ENCODE data around the gene RNU1-2. TPM values are rescaled to one million over a fixed set of nuclear protein-coding genes. Genes with fewer than 3 reads are reported as not detected.
"Not testable (repeated sequence)": the region's sequence is repeated elsewhere in the genome, so short reads cannot be mapped to it uniquely, and the experiment has no call there.

The RNU1-2 gene
- total RNA-seq, 1 donor: not detected

- DNase-seq (ENCODE audit: low read depth): no peak
- no peak for TF ChIP-seq CTCF (IDR thresholded peaks at IDR 0.05; ENCODE audit: insufficient read depth, low read depth, low read length)
- H3K4me3 ChIP-seq (ENCODE audit: low read depth, low read length): no peak overlapping the region
Observed at GRCh38 chr1:16882986-16883385, 12.8 kb upstream of the RNU1-2 start.

GRCh38 chr1:16884487-16884886 is 11.3 kb upstream of the RNU1-2 start:
- DNase-seq (ENCODE audit: low read depth); H3K4me3 ChIP-seq (ENCODE audit: low read depth, low read length): not testable (repeated sequence)

GRCh38 chr1:16886860-16887605 is 8.7 kb upstream of the RNU1-2 start:
- no peak overlapping the region for H3K4me3 ChIP-seq (ENCODE audit: low read depth, low read length)
- TF ChIP-seq CTCF (IDR thresholded peaks at IDR 0.05; ENCODE audit: insufficient read depth, low read depth, low read length): no peak
- DNase-seq (ENCODE audit: low read depth): no peak

GRCh38 chr1:16888860-16889816 is 6.6 kb upstream of the RNU1-2 start:
- peak; percentile 95 for DNase-seq (ENCODE audit: low read depth)
- TF ChIP-seq CTCF (IDR thresholded peaks at IDR 0.05; ENCODE audit: insufficient read depth, low read depth, low read length): peak; percentile 40

GRCh38 chr1:16890539-16891021 is 5.2 kb upstream of the RNU1-2 start:
- not testable (repeated sequence) for H3K4me3 ChIP-seq (ENCODE audit: low read depth, low read length)
- peak; percentile 63 for DNase-seq (ENCODE audit: low read depth)

More at GRCh38 chr1:16888860-16889816, 6.6 kb upstream of the RNU1-2 start:
- peak overlapping the region; percentile 73 for H3K4me3 ChIP-seq (ENCODE audit: low read depth, low read length)

- H3K4me3 ChIP-seq (ENCODE audit: low read depth, low read length); DNase-seq (ENCODE audit: low read depth): not testable (repeated sequence)
Observed at GRCh38 chr1:16891057-16891456, 4.7 kb upstream of the RNU1-2 start.

- H3K4me3 ChIP-seq (ENCODE audit: low read depth, low read length); DNase-seq (ENCODE audit: low read depth): not testable (repeated sequence)
Observed at GRCh38 chr1:16892978-16893525, 2.7 kb upstream of the RNU1-2 start.

- H3K4me3 ChIP-seq (ENCODE audit: low read depth, low read length); DNase-seq (ENCODE audit: low read depth): not testable (repeated sequence)
Observed at GRCh38 chr1:16893796-16894195, 2.0 kb upstream of the RNU1-2 start.

GRCh38 chr1:16894338-16894737 is 1.4 kb upstream of the RNU1-2 start:
- DNase-seq (ENCODE audit: low read depth); H3K4me3 ChIP-seq (ENCODE audit: low read depth, low read length): not testable (repeated sequence)

- peak overlapping the region; percentile 45 for H3K4me3 ChIP-seq (ENCODE audit: low read depth, low read length)
- DNase-seq (ENCODE audit: low read depth): peak; percentile 31
Observed at GRCh38 chr1:16895233-16895597, 565 bp upstream of the RNU1-2 start.

- H3K4me3 ChIP-seq (ENCODE audit: low read depth, low read length): peak overlapping the region; percentile 50
- peak; percentile 66 for DNase-seq (ENCODE audit: low read depth)
Observed at GRCh38 chr1:16896316-16897055, 706 bp downstream of the RNU1-2 start.

GRCh38 chr1:16897653-16898052 is 1.9 kb downstream of the RNU1-2 start:
- not testable (repeated sequence) for H3K4me3 ChIP-seq (ENCODE audit: low read depth, low read length); DNase-seq (ENCODE audit: low read depth)

GRCh38 chr1:16898298-16898697 is 2.5 kb downstream of the RNU1-2 start:
- DNase-seq (ENCODE audit: low read depth); H3K4me3 ChIP-seq (ENCODE audit: low read depth, low read length): not testable (repeated sequence)

GRCh38 chr1:16899020-16899419 is 3.2 kb downstream of the RNU1-2 start:
- not testable (repeated sequence) for H3K4me3 ChIP-seq (ENCODE audit: low read depth, low read length); DNase-seq (ENCODE audit: low read depth)

Data from fibroblast of villous mesenchyme (primary cell).